T1000 (cell line): Measurements from ENCODE around the gene DUSP2.
"Not testable (repeated sequence)": the region's sequence is repeated elsewhere in the genome, so short reads cannot be mapped to it uniquely, and the experiment has no call there.

Experiments
- DNase-seq: peaks from one replicate; lab custom pipeline; 2025; ENCODE audit warnings: mixed read lengths; lab: John Stamatoyannopoulos, UW

Gene DUSP2

GRCh38 chr2:96161898-96162297 lies 16.7 kb upstream of the DUSP2 start:
- no peak for DNase-seq

- DNase-seq = not testable (repeated sequence)
These were observed 15.1 kb upstream of the DUSP2 start for GRCh38 chr2:96160366-96160765.

- no peak for DNase-seq
These were observed 14.0 kb upstream of the DUSP2 start for GRCh38 chr2:96159084-96159830.

GRCh38 chr2:96158554-96158940 lies 13.3 kb upstream of the DUSP2 start:
- DNase-seq = no peak

GRCh38 chr2:96157649-96158553 lies 12.7 kb upstream of the DUSP2 start:
- DNase-seq = no peak

GRCh38 chr2:96156926-96157648 lies 11.8 kb upstream of the DUSP2 start:
- no peak for DNase-seq

- DNase-seq = no peak
These were observed 11.0 kb upstream of the DUSP2 start for GRCh38 chr2:96156011-96156820.

- no peak for DNase-seq
These were observed 9.5 kb upstream of the DUSP2 start for GRCh38 chr2:96154506-96155380.

GRCh38 chr2:96153991-96154431 lies 8.8 kb upstream of the DUSP2 start:
- DNase-seq = no peak

- DNase-seq = no peak
These were observed 8.1 kb upstream of the DUSP2 start for GRCh38 chr2:96153291-96153713.

GRCh38 chr2:96152304-96153161 lies 7.3 kb upstream of the DUSP2 start:
- no peak for DNase-seq

- no peak for DNase-seq
These were observed 6.5 kb upstream of the DUSP2 start for GRCh38 chr2:96151595-96152303.

- no peak for DNase-seq
These were observed 5.8 kb upstream of the DUSP2 start for GRCh38 chr2:96150791-96151594.

GRCh38 chr2:96150007-96150640 lies 4.9 kb upstream of the DUSP2 start:
- DNase-seq = no peak

- no peak for DNase-seq
These were observed 3.4 kb upstream of the DUSP2 start for GRCh38 chr2:96148410-96149217.

- DNase-seq = no peak
These were observed 2.5 kb upstream of the DUSP2 start for GRCh38 chr2:96147593-96148201.
